Measurements from ENCODE around the gene C1QTNF1.
"Not testable (repeated sequence)": the region's sequence is repeated elsewhere in the genome, so short reads cannot be mapped to it uniquely, and the experiment has no call there.

The C1QTNF1 gene

DNA sequence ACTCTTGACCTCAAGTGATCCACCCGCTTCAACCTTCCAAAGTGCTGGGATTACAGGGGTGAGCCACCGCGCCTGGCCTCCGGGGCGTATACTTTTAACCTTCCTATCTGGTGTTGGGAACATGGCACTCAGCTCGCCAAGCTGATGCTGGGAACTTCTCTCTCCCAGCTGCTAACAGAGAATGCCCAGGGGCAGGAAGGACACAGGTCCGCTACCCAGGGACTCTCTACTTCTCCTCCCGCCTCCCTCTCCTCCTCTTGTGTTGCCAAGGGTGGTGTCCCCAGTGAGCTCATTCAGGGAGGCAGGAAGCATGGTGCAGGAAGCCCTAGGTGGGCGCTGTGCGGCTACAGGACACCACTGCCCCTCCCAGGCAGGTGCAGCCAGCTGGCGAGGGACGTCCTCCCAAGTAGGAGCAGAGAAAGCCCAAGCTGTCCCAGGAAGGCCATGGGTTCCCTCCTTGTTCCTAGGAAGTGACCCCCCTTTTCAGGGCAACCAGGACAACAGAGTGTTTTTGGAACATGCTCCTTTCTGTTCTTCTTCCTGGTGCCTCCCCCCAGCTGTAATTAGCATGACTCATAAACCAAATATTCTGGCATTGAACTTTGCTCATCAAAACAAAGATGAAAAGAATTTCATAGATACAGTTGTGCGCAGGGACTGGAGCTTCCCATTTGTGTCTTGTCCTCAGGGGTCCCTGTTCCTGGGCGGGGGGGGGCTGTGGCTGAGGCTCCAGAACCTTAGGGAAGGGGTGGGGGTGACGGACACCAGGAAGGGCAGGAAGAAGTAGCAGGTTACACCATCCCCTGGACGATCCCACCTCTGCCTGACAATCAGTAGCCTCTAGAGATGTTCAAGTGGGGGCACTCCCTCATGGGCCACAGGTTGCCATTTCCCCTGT is 2.7 kb downstream of the C1QTNF1 start:
- no peak overlapping the region for H3K27ac Mint-ChIP-seq
- no peaks in the 10 kb centered on the region for H3K36me3 Mint-ChIP-seq
- no peaks in the 10 kb centered on the region for H3K9me3 Mint-ChIP-seq
- no peak overlapping the region for H3K4me3 Mint-ChIP-seq
- H3K27me3 Mint-ChIP-seq, result peaks cover 3% of the 10 kb centered on the region
- peaks cover 12% of the 10 kb centered on the region for H3K4me1 Mint-ChIP-seq

DNA sequence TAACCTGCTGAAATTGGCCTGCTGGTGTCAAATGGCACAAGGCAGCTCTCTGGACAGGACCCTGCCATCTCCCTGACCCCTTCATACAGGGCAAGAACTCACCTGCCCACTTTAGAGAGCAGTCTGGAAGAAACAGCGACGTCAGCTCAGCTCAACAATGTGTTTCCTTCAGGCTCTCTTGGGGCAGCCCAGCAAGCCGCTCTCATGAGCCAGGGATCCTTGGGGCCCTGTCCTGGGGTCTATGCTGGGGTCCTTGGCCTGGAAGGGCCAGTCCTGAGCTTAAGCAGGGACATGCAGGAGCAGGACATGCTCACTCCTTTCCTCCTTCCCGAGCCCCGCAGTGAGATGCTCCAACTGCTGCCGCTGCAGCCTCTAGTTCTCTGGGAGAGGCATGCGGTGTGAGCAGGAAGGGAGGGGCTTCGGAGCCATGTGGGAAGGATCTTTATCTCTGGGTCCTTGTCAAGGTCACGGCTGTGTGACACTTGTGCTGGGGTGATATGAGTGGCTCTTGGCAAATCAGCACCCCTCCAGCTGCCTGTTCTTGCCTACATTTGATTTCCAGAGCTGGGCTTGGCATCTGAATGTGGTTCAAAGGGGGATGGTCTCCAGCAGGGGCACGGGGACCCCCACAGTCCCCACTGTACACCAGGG is 3.4 kb downstream of the C1QTNF1 start:
- H3K9me3 Mint-ChIP-seq, result no peaks in the 10 kb centered on the region
- H3K27me3 Mint-ChIP-seq, result peaks cover 3% of the 10 kb centered on the region
- no peak overlapping the region for H3K4me3 Mint-ChIP-seq
- H3K4me1 Mint-ChIP-seq, result peaks cover 12% of the 10 kb centered on the region
- H3K36me3 Mint-ChIP-seq, result no peaks in the 10 kb centered on the region
- no peak overlapping the region for H3K27ac Mint-ChIP-seq

GRCh38 chr17:79027925-79028491 is 4.0 kb downstream of the C1QTNF1 start:
- no peaks in the 10 kb centered on the region for H3K9me3 Mint-ChIP-seq
- no peak overlapping the region for H3K4me3 Mint-ChIP-seq
- H3K4me1 Mint-ChIP-seq, result peaks cover 12% of the 10 kb centered on the region
- H3K36me3 Mint-ChIP-seq, result no peaks in the 10 kb centered on the region
- H3K27me3 Mint-ChIP-seq, result peaks cover 3% of the 10 kb centered on the region
- no peak overlapping the region for H3K27ac Mint-ChIP-seq

GRCh38 chr17:79028496-79029326 is 4.7 kb downstream of the C1QTNF1 start:
- Mint-ChIP-seq H3K4me3 (no peak overlapping the region), H3K9me3 (no peaks in the 10 kb centered on the region), H3K4me1 (peaks cover 12% of the 10 kb centered on the region), H3K27ac (no peak overlapping the region), H3K27me3 (peaks cover 3% of the 10 kb centered on the region), H3K36me3 (no peaks in the 10 kb centered on the region)

GRCh38 chr17:79029327-79030009 is 5.5 kb downstream of the C1QTNF1 start:
- H3K4me1 Mint-ChIP-seq, result peaks cover 9% of the 10 kb centered on the region
- no peak overlapping the region for H3K4me3 Mint-ChIP-seq
- H3K27ac Mint-ChIP-seq, result no peak overlapping the region
- H3K9me3 Mint-ChIP-seq, result no peaks in the 10 kb centered on the region
- no peaks in the 10 kb centered on the region for H3K36me3 Mint-ChIP-seq
- H3K27me3 Mint-ChIP-seq, result peaks cover 3% of the 10 kb centered on the region

GRCh38 chr17:79030636-79031035 is 6.7 kb downstream of the C1QTNF1 start:
- H3K27ac Mint-ChIP-seq, H3K27me3 Mint-ChIP-seq, H3K4me3 Mint-ChIP-seq, H3K9me3 Mint-ChIP-seq, H3K36me3 Mint-ChIP-seq, H3K4me1 Mint-ChIP-seq: not testable (repeated sequence)

DNA sequence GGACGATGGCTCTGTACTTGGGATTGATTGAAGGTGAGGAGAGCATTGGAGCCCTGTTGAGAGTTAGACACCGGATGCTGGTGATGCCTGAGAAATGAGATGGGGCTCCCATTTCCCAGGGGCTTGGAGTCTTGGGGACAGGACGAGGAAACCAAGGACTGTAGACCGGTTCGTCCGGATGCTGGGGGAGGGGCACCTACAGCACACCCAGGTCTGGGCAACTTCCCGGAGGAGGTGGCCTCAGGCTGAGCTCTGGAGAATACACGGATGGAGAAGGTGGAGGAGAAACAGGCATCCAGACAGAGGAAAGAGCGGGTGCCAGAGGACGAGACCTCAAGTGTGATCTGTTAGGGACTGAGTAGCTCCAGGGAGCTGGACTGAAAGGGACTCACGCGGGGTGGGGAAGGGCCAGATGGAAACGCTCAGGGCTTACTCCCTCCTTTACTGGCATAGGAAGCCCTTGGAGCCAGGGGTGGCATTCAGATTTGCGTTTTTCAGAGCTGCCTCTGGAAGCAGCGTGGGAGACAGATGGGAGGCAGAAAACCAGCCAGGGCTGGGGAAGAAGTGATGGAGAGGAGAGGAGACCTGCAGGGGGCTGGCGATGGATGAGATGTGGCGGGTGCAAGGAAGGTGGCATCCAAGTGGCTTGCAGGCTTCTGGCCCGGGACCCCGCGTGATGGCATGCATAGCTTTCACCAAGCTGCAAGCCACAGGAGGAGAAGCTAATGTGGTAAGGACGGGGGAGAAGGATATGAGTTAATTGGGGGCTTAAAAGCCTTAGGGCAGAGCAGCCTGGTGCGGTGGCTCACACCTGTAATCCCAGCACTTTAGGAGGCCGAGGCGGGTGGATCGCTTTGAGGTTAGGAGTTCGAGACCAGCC is 8.3 kb downstream of the C1QTNF1 start:
- no peaks in the 10 kb centered on the region for H3K36me3 Mint-ChIP-seq
- H3K27ac Mint-ChIP-seq, result no peak overlapping the region
- H3K27me3 Mint-ChIP-seq, result no peaks in the 10 kb centered on the region
- H3K4me1 Mint-ChIP-seq, result no peaks in the 10 kb centered on the region
- H3K4me3 Mint-ChIP-seq, result no peak overlapping the region
- no peaks in the 10 kb centered on the region for H3K9me3 Mint-ChIP-seq

DNA sequence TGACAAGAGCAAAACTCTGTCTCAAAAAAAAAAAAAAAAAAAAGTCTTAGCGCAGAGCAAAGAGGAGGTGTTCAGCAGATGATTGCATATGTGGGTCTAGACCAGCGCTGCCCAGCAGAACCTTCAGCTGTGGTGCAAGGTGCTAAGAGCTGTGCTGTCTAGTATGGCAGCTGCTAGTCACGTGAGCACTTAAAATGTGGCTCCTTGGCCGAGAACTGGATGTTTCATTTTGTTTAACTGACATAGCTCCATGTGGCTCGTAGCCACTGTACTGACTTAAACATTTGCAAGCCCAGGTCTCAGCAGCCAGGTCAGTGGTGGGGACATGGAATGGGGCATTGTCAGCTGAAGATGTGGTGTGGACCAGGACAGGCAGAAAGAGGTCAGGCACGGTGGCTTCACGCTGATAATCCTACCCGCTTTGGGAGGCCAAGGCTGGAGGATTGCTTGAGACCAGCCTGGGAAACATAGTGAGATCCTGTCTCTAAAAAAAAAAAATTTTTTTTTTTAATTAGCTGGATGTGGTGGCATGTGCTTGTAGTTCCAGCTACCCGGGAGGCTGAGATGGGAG is 9.2 kb downstream of the C1QTNF1 start:
- Mint-ChIP-seq H3K4me1 (no peaks in the 10 kb centered on the region), H3K27ac (no peak overlapping the region), H3K9me3 (no peaks in the 10 kb centered on the region), H3K36me3 (no peaks in the 10 kb centered on the region), H3K27me3 (no peaks in the 10 kb centered on the region), H3K4me3 (no peak overlapping the region)

DNA sequence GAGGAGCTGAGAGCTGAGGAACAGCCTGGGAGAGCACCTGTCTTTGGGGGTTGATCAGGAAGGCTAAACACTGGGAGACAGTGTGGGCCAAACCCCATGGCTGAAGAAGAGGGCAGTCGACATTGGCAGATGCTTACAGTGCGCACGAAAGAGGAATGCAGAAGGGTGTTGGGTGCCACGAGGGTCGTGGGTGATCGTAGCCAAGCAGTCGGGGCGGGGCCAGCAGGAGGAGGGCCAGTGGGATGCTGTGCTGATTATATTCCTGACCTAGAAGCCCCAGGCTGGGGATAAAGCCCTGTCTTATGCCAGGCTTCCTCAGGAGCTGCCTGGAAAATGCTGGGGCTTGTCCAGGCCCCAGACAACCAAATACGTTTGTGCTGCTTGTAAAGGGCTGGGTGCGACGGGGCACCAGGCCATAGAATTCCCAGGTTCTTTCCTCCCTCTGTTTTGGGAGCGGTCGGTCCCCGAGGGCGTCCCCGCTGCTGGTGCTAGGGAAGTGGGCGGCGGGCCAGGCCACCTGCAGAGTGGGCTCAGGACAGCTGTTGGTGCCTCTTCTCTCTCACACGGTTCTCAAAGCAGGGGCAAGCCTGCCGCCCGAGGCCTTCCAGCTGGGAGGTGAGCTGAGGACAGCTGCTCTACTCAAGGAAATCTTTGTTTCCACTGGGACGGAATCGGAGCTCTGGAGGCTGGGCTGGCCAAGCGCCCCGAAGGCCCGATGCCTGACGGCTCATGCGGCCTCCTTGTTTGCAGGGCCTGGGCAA is 10.0 kb downstream of the C1QTNF1 start:
- Mint-ChIP-seq H3K4me1 (no peaks in the 10 kb centered on the region), H3K27ac (no peak overlapping the region), H3K36me3 (no peaks in the 10 kb centered on the region), H3K27me3 (no peaks in the 10 kb centered on the region), H3K9me3 (no peaks in the 10 kb centered on the region), H3K4me3 (no peak overlapping the region)

DNA sequence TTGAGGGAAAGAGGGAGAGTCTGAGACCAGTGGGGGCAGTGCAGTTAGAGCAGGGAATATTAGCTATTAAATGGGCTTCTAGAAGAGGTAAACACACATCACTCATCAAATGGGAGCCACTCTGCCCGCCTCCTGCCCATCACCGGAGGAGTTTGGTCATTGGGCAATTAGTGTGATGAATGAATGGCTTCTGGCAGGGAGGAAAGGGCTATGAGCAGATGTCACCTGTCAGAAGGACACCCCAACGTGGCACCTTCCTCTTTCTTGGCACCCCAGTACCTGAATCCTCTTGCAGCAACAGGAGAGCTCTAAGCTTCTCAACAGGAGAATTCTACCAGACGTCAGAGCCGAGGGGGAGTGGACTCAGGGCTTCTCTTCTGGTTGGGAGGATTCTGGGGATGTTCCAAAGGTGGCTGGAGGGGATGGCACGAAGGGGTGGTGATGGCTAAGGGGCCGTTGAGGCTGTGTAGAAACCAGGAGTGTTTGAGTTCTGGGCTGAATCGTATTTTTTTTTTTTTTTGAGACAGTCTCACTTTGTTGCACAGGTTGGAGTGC is 11.0 kb downstream of the C1QTNF1 start:
- H3K27me3 Mint-ChIP-seq, result no peaks in the 10 kb centered on the region
- no peak overlapping the region for H3K4me3 Mint-ChIP-seq
- no peaks in the 10 kb centered on the region for H3K36me3 Mint-ChIP-seq
- no peak overlapping the region for H3K27ac Mint-ChIP-seq
- no peaks in the 10 kb centered on the region for H3K9me3 Mint-ChIP-seq
- no peaks in the 10 kb centered on the region for H3K4me1 Mint-ChIP-seq

DNA sequence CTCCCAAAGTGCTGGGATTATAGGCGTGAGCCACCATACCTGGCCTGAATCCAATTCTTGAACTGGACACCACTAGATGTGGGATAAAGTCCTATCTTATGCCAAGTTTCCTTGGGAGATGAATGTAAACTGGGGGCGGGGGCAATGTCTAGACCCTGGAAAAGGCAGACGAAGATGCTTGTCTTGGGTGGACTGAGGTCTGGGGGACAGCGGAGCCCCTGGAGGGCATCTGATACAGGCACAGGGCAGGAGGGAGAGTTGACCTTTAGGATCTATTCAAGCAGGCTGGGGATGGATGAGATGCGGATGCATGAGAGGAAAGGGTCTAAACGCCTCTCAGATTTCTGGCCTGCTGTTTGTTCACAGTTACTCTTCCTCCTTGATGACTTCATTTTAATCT is 11.7 kb downstream of the C1QTNF1 start:
- H3K9me3 Mint-ChIP-seq, result no peaks in the 10 kb centered on the region
- H3K27ac Mint-ChIP-seq, result no peak overlapping the region
- no peaks in the 10 kb centered on the region for H3K36me3 Mint-ChIP-seq
- no peak overlapping the region for H3K4me3 Mint-ChIP-seq
- H3K27me3 Mint-ChIP-seq, result no peaks in the 10 kb centered on the region
- H3K4me1 Mint-ChIP-seq, result no peaks in the 10 kb centered on the region

DNA sequence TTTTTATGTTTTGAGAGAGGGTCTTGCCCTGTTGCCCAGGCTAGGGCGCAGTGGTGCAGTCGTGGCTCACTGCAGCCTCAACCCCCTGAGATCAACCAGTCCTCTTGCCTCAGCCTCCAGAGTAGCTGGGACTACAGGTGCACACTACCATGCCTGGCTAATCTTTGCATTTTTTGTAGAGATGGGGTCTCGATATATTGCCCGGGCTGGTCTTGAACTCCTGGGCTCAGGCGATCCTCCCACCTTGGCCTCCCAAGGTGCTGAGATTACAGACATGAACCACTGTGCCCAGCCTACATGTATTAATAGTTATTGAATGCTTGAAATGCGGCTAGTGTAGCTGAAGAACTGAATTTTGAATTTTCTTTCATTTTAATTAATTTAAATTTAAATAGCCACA is 12.2 kb downstream of the C1QTNF1 start:
- H3K4me3 Mint-ChIP-seq, result no peak overlapping the region
- H3K27me3 Mint-ChIP-seq, result no peaks in the 10 kb centered on the region
- H3K9me3 Mint-ChIP-seq, result no peaks in the 10 kb centered on the region
- H3K4me1 Mint-ChIP-seq, result no peaks in the 10 kb centered on the region
- H3K27ac Mint-ChIP-seq, result no peak overlapping the region
- no peaks in the 10 kb centered on the region for H3K36me3 Mint-ChIP-seq

GRCh38 chr17:79036596-79036995 is 12.6 kb downstream of the C1QTNF1 start:
- Mint-ChIP-seq H3K27me3 (no peaks in the 10 kb centered on the region), H3K27ac (no peak overlapping the region), H3K4me3 (no peak overlapping the region), H3K36me3 (no peaks in the 10 kb centered on the region), H3K4me1 (no peaks in the 10 kb centered on the region), H3K9me3 (no peaks in the 10 kb centered on the region)

Data from activated naive CD4-positive, alpha-beta T cell treated with anti-CD3 and anti-CD28 coated beads, Interleukin-2, amount 50 U/mL, for 24 hours (primary cell).